GM19395 (cell line): ENCODE measurements around the gene RPS6KB1.
A peak's percentile ranks its signal among the peaks of the same experiment; 100 is the strongest.
"Not testable (repeated sequence)": the region's sequence is repeated elsewhere in the genome, so short reads cannot be mapped to it uniquely, and the experiment has no call there.

Experiments
- ATAC-seq: cut with Tn5 transposase; IDR thresholded peaks from one replicate; pipeline ENCODE4 v1.9.1; 2021; ENCODE audit warnings: mild to moderate bottlenecking, moderate library complexity; ENCODE audit not compliant: unreplicated experiment

The RPS6KB1 gene

GRCh38 chr17:59892924-59893675 is at the start of gene RPS6KB1, which contains the start of gene TUBD1:
Gene RPS6KB1 (plus strand): TSS chr17:59893121. CDS start chr17:59893185, 64 bp downstream.
Gene TUBD1 (minus strand): TSS chr17:59892943. CDS start chr17:59891002, 1,941 bp downstream.
- ATAC-seq, result peak; percentile 86

GRCh38 chr17:59844884-59845594 is 47.9 kb upstream of the RPS6KB1 start:
- ATAC-seq, result no peak

GRCh38 chr17:59845595-59846393 is 47.1 kb upstream of the RPS6KB1 start:
- no peak for ATAC-seq

- ATAC-seq, result peak; percentile 46
These were observed 46.3 kb upstream of the RPS6KB1 start for GRCh38 chr17:59846394-59847165.

- no peak for ATAC-seq
These were observed 44.6 kb upstream of the RPS6KB1 start for GRCh38 chr17:59848385-59848668.

- ATAC-seq, result no peak
These were observed 44.1 kb upstream of the RPS6KB1 start for GRCh38 chr17:59848778-59849177.

- ATAC-seq, result not testable (repeated sequence)
These were observed 42.6 kb upstream of the RPS6KB1 start for GRCh38 chr17:59850311-59850710.

- no peak for ATAC-seq
These were observed 41.2 kb upstream of the RPS6KB1 start for GRCh38 chr17:59851439-59852375.

GRCh38 chr17:59852847-59853167 is 40.1 kb upstream of the RPS6KB1 start:
- ATAC-seq, result not testable (repeated sequence)

- no peak for ATAC-seq
These were observed 39.6 kb upstream of the RPS6KB1 start for GRCh38 chr17:59853168-59853918.

GRCh38 chr17:59853919-59854729 is 38.8 kb upstream of the RPS6KB1 start:
- not testable (repeated sequence) for ATAC-seq

- ATAC-seq, result no peak
These were observed 35.8 kb upstream of the RPS6KB1 start for GRCh38 chr17:59856859-59857794.

- no peak for ATAC-seq
These were observed 34.6 kb upstream of the RPS6KB1 start for GRCh38 chr17:59858167-59858816.

- no peak for ATAC-seq
These were observed 34.0 kb upstream of the RPS6KB1 start for GRCh38 chr17:59858932-59859331.

- no peak for ATAC-seq
These were observed 33.4 kb upstream of the RPS6KB1 start for GRCh38 chr17:59859444-59860025.

- no peak for ATAC-seq
These were observed 29.3 kb upstream of the RPS6KB1 start for GRCh38 chr17:59863616-59864015.

GRCh38 chr17:59869941-59870218 is 23.0 kb upstream of the RPS6KB1 start:
- ATAC-seq, result no peak
